ENCODE measurements around the gene CROCC2. TPM values are rescaled to one million over a fixed set of nuclear protein-coding genes. Genes with fewer than 3 reads are reported as not detected.

The CROCC2 gene
- polyA plus RNA-seq, 1 experiment: not detected

GRCh38 chr2:240998706-240998994 lies 92.5 kb downstream of the CROCC2 start:
- CTCF ChIA-PET: interaction anchor here (0.7 to 0.8 kb wide), 2 partner anchors 15 to 84 kb away, joined by 3 to 4 read pairs; no protein-coding TSS in a partner anchor
- H3K27ac ChIP-seq (ENCODE audit: low read depth, low read length): no peak overlapping the region
- peaks cover 10% of the 10 kb centered on the region for H3K9me3 ChIP-seq (ENCODE audit: control insufficient read depth, insufficient read depth, low read length)
- no peaks in the 10 kb centered on the region for H3K27me3 ChIP-seq (ENCODE audit: control insufficient read depth, insufficient read depth, low read length)
- POLR2A ChIA-PET: interaction anchor here (1.4 kb wide), 1 partner anchor 82 kb away, joined by 4 read pairs; no protein-coding TSS in a partner anchor
- H3K4me3 ChIP-seq (ENCODE audit: low read depth, low read length): peak overlapping the region; percentile 64
- no peak for TF ChIP-seq CTCF (IDR thresholded peaks at IDR 0.05; ENCODE audit: low read depth, low read length)
- DNase-seq (ENCODE audit: low read depth, low spot score): no peak

GRCh38 chr2:240998995-240999791 lies 93.1 kb downstream of the CROCC2 start:
- ChIA-PET POLR2A (interaction anchor here (1.4 kb wide), 1 partner anchor 83 kb away, joined by 4 read pairs; no protein-coding TSS in a partner anchor), CTCF (interaction anchor here (0.8 kb wide), 1 partner anchor 85 kb away, joined by 3 read pairs; no protein-coding TSS in a partner anchor)

GRCh38 chr2:240999873-241000541 lies 93.9 kb downstream of the CROCC2 start:
- ChIA-PET POLR2A (no interaction called here), CTCF (no interaction called here)
- no peak overlapping the region for H3K27ac ChIP-seq (ENCODE audit: low read depth, low read length)
- H3K4me3 ChIP-seq (ENCODE audit: low read depth, low read length): peak overlapping the region; percentile 2; the same call in 1 of the 2 replicates
- no peak for TF ChIP-seq CTCF (IDR thresholded peaks at IDR 0.05; ENCODE audit: low read depth, low read length)
- peaks cover 18% of the 10 kb centered on the region for H3K9me3 ChIP-seq (ENCODE audit: control insufficient read depth, insufficient read depth, low read length)
- no peak for DNase-seq (ENCODE audit: low read depth, low spot score)
- no peaks in the 10 kb centered on the region for H3K27me3 ChIP-seq (ENCODE audit: control insufficient read depth, insufficient read depth, low read length)

More at GRCh38 chr2:240998995-240999791, 93.1 kb downstream of the CROCC2 start:
- no peak for TF ChIP-seq CTCF (IDR thresholded peaks at IDR 0.05; ENCODE audit: low read depth, low read length)
- peaks cover 13% of the 10 kb centered on the region for H3K9me3 ChIP-seq (ENCODE audit: control insufficient read depth, insufficient read depth, low read length)
- DNase-seq (ENCODE audit: low read depth, low spot score): no peak
- no peak overlapping the region for H3K27ac ChIP-seq (ENCODE audit: low read depth, low read length)
- H3K4me3 ChIP-seq (ENCODE audit: low read depth, low read length): peak overlapping the region; percentile 64
- no peaks in the 10 kb centered on the region for H3K27me3 ChIP-seq (ENCODE audit: control insufficient read depth, insufficient read depth, low read length)

- Histone ChIP-seq H3K9me3 (ENCODE audit: control insufficient read depth, insufficient read depth, low read length) (peaks cover 22% of the 10 kb centered on the region), H3K27me3 (ENCODE audit: control insufficient read depth, insufficient read depth, low read length) (no peaks in the 10 kb centered on the region), H3K27ac (ENCODE audit: low read depth, low read length) (no peak overlapping the region), H3K4me3 (ENCODE audit: low read depth, low read length) (no peak overlapping the region)
- CTCF ChIA-PET: no interaction called here
- POLR2A ChIA-PET: no interaction called here
- no peak for DNase-seq (ENCODE audit: low read depth, low spot score)
- TF ChIP-seq CTCF (IDR thresholded peaks at IDR 0.05; ENCODE audit: low read depth, low read length): no peak
Observed at GRCh38 chr2:241000831-241001321, 94.7 kb downstream of the CROCC2 start.

Data from AG04450 (cell line).